Panc1 (cell line): ENCODE data around the gene SLC1A2. TPM values are rescaled to one million over a fixed set of nuclear protein-coding genes. Genes with fewer than 3 reads are reported as not detected.

Experiments
- ATAC-seq: fragments of 200-7000 bp; cut with Tn5 transposase; 2 replicates; pipeline ENCODE4 v1.9.1; 2020; ENCODE audit warnings: mild to moderate bottlenecking, moderate library complexity
- BruUV-seq: library from RNA; stranded (reverse); fragments of 400-500 nt; replicated peaks from 2 replicates; lab custom pipeline; 2021; lab: Mats Ljungman, UMichigan
- CTCF ChIA-PET: fragments of 300-600 bp; sonication (Branson Sonifier 250); formaldehyde crosslinking; loops from one replicate; lab custom pipeline; 2022; ENCODE audit warnings: antibody characterized with exemption; lab: Charles Lee
- POLR2A ChIA-PET: fragments of 300-600 bp; sonication (Branson Sonifier 250); formaldehyde crosslinking; loops from one replicate; lab custom pipeline; 2022; ENCODE audit warnings: antibody characterized with exemption; lab: Charles Lee
- DNase-seq: peaks from one replicate; pipeline ENCODE4 v3.0.0-alpha.2; 2010; ENCODE audit warnings: low read depth, low spot score
- H3K27ac ChIP-seq: 2 replicates; pipeline ENCODE4 v1.5.1; 2011; ENCODE audit warnings: mild to moderate bottlenecking, low read length, inconsistent platforms
- H3K27me3 ChIP-seq: fragments of 200-500 bp; sonication (Bioruptor generic); 2 replicates; pipeline ENCODE4 v1.6.0; 2014; ENCODE audit warnings: low read length, inconsistent platforms; ENCODE audit not compliant: control insufficient read depth, insufficient read depth
- H3K36me3 ChIP-seq: fragments of 200-500 bp; sonication (Bioruptor generic); 2 replicates; pipeline ENCODE4 v1.5.1; 2014; ENCODE audit warnings: inconsistent platforms, mild to moderate bottlenecking, low read length, moderate library complexity; ENCODE audit not compliant: control insufficient read depth, insufficient read depth
- H3K4me1 ChIP-seq: 2 replicates; pipeline ENCODE4 v1.5.1; 2011; ENCODE audit warnings: inconsistent platforms, mild to moderate bottlenecking, low read length, moderate library complexity; ENCODE audit not compliant: control insufficient read depth, insufficient read depth
- H3K4me3 ChIP-seq, 2 experiments: 2 replicates each; pipeline ENCODE4 v1.5.1; 2011 to 2012; ENCODE audit warnings: low read depth in 2 of 2, low read length in 2 of 2, mild to moderate bottlenecking in 2 of 2, inconsistent platforms in 1 of 2, moderate library complexity in 1 of 2
- H3K9me3 ChIP-seq: fragments of 200-500 bp; sonication (Bioruptor generic); 2 replicates; pipeline ENCODE4 v1.5.1; 2014; ENCODE audit warnings: low read depth, mild to moderate bottlenecking, inconsistent platforms, low read length, moderate library complexity; ENCODE audit not compliant: control insufficient read depth, insufficient read depth
- CTCF ChIP-seq: fragments of 450-650 bp; IDR thresholded peaks from 2 replicates; pipeline ENCODE4 v1.5.1; 2017; ENCODE audit warnings: mild to moderate bottlenecking
- POLR2AphosphoS5 ChIP-seq: IDR thresholded peaks from 2 replicates; pipeline ENCODE4 v1.6.1; 2012; ENCODE audit warnings: mild to moderate bottlenecking, low read depth, low read length, moderate library complexity
- REST ChIP-seq, 2 experiments: IDR thresholded peaks; 2 replicates each; pipeline ENCODE4 v1.6.1; 2011 to 2012; ENCODE audit warnings: low read depth in 2 of 2, control low read depth in 1 of 2, low read length in 1 of 2, mild to moderate bottlenecking in 1 of 2, moderate library complexity in 1 of 2; ENCODE audit not compliant: insufficient read depth in 1 of 2
- SIN3A ChIP-seq: IDR thresholded peaks from 2 replicates; pipeline ENCODE4 v1.6.1; 2012; ENCODE audit warnings: low read depth, mild to moderate bottlenecking, low read length, moderate library complexity, borderline replicate concordance; ENCODE audit not compliant: insufficient read depth
- TCF7L2 ChIP-seq: IDR thresholded peaks from 2 replicates; pipeline ENCODE4 v1.6.1; 2011; ENCODE audit warnings: mild to moderate bottlenecking, low read depth, low read length, inconsistent platforms
- in situ Hi-C: cut with HindIII; loops from 2 replicates; pipeline ENCODE4 v1.10.0; 2016; ENCODE audit warnings: low sequenced_read_pairs, low pct_unique_long_range_greater_than_20kb
- intact Hi-C: fragments of 100-400 bp; cut with micrococcal nuclease; formaldehyde crosslinking; loops from one replicate; pipeline ENCODE4 v1.10.0; 2022; ENCODE audit not compliant: unreplicated experiment
- total RNA-seq: library from RNA; stranded (reverse); gene quantifications from one replicate; pipeline ENCODE4 v1.2.1, GENCODE V29; 2021; ENCODE audit not compliant: unreplicated experiment

The SLC1A2 gene
- total RNA-seq, 1 experiment from 2014 or later = 0.21 TPM

- Histone ChIP-seq H3K4me3 (no peak overlapping the region), H3K27ac (no peak overlapping the region), H3K4me1 (peaks cover 12% of the 10 kb centered on the region), H3K9me3 (no peaks in the 10 kb centered on the region), H3K27me3 (no peaks in the 10 kb centered on the region), H3K36me3 (no peaks in the 10 kb centered on the region)
- CTCF ChIA-PET = no interaction called here
- POLR2A ChIA-PET = interaction anchor here (0.6 kb wide), 1 partner anchor 10 kb away, joined by 4 read pairs; no protein-coding TSS in a partner anchor
- TF ChIP-seq POLR2AphosphoS5 = no peak
- no peak for TF ChIP-seq TCF7L2
- TF ChIP-seq SIN3A = no peak
- no peak for TF ChIP-seq REST (IDR thresholded peaks at IDR 0.05; ENCODE audit: insufficient read depth in 1 of 2, low read depth in 2 of 2, low read length in 1 of 2)
- no peak for TF ChIP-seq CTCF
- BruUV-seq = no TSS peak
- no peak for ATAC-seq
- intact Hi-C loops = no loop called here
- no peak for DNase-seq
- in situ Hi-C loops = no loop called here
These were observed 142.8 kb downstream of the SLC1A2 start for GRCh38 chr11:35276396-35277145.

GRCh38 chr11:35275786-35276170 lies 143.6 kb downstream of the SLC1A2 start:
- Histone ChIP-seq H3K9me3 (no peaks in the 10 kb centered on the region), H3K36me3 (no peaks in the 10 kb centered on the region), H3K4me1 (peaks cover 12% of the 10 kb centered on the region), H3K4me3 (no peak overlapping the region), H3K27ac (no peak overlapping the region), H3K27me3 (no peaks in the 10 kb centered on the region)
- DNase-seq (no peak), ATAC-seq (no peak)
- TF ChIP-seq REST (IDR thresholded peaks at IDR 0.05; ENCODE audit: insufficient read depth in 1 of 2, low read depth in 2 of 2, low read length in 1 of 2) (no peak), TCF7L2 (no peak), SIN3A (no peak), CTCF (no peak)
- intact Hi-C loops (no loop called here), in situ Hi-C loops (no loop called here)
- POLR2A ChIA-PET = interaction anchor here (0.6 kb wide), 1 partner anchor 9 kb away, joined by 4 read pairs; no protein-coding TSS in a partner anchor
- CTCF ChIA-PET = no interaction called here
- BruUV-seq = no TSS peak
